ENCODE measurements around the gene ANXA6.
A peak's percentile ranks its signal among the peaks of the same experiment; 100 is the strongest.

ANXA6 gene

DNA sequence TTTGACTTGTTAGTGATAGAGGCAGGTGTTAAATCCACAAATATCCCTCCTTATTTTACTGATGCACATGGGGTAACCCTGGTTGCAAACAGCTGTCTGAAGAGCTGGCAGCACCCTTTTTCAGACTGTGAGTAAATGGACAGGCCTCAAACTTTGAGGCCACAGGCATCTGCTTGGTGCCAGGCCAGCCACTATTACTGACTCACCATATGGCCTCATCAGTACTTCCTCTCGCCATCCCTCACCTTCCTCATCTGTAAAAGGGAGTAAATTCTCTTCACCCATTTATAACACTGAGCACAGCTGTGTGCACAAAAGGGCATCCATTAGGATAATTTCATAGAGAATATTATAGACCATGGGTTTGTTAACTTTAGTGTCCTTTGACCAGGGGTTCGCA lies 64.8 kb downstream of the ANXA6 start:
- Mint-ChIP-seq H3K4me1 (peaks cover 50% of the 10 kb centered on the region), H3K27ac (no peak overlapping the region), H3K36me3 (ENCODE audit: low read depth) (no peaks in the 10 kb centered on the region), H3K4me3 (no peak overlapping the region), H3K9me3 (no peaks in the 10 kb centered on the region), H3K27me3 (ENCODE audit: low read depth, poor library complexity) (peaks cover 17% of the 10 kb centered on the region)
- DNase-seq, result no peak
- TF ChIP-seq, protein P1, sequence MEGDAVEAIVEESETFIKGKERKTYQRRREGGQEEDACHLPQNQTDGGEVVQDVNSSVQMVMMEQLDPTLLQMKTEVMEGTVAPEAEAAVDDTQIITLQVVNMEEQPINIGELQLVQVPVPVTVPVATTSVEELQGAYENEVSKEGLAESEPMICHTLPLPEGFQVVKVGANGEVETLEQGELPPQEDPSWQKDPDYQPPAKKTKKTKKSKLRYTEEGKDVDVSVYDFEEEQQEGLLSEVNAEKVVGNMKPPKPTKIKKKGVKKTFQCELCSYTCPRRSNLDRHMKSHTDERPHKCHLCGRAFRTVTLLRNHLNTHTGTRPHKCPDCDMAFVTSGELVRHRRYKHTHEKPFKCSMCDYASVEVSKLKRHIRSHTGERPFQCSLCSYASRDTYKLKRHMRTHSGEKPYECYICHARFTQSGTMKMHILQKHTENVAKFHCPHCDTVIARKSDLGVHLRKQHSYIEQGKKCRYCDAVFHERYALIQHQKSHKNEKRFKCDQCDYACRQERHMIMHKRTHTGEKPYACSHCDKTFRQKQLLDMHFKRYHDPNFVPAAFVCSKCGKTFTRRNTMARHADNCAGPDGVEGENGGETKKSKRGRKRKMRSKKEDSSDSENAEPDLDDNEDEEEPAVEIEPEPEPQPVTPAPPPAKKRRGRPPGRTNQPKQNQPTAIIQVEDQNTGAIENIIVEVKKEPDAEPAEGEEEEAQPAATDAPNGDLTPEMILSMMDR (IDR thresholded peaks at IDR 0.05), result no peak

DNA sequence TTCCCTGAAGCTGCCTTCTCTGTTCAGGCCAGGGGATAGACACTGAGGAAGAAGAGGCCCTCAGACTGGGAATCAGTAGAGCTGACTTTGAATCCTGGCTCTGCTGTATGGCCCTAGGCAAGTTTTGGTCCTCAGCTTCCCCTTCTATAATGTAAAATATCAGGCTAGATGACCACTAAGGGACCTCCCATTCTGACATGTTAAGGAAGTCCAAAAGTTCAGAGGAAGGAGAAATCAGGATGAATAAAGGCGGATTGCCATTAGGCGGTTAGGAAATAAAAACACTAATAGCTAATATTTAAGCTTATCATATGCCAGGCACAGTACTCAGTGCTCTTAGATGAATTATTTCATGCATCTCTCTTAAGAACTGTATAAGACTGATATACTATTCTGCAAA lies 67.9 kb downstream of the ANXA6 start:
- no peaks in the 10 kb centered on the region for H3K9me3 Mint-ChIP-seq
- TF ChIP-seq, protein P1 (IDR thresholded peaks at IDR 0.05), result no peak
- H3K27ac Mint-ChIP-seq, result no peak overlapping the region
- H3K4me1 Mint-ChIP-seq, result peaks cover 38% of the 10 kb centered on the region
- no peak overlapping the region for H3K4me3 Mint-ChIP-seq
- no peaks in the 10 kb centered on the region for H3K36me3 Mint-ChIP-seq (ENCODE audit: low read depth)
- no peak for DNase-seq
- peaks cover 17% of the 10 kb centered on the region for H3K27me3 Mint-ChIP-seq (ENCODE audit: low read depth, poor library complexity)

DNA sequence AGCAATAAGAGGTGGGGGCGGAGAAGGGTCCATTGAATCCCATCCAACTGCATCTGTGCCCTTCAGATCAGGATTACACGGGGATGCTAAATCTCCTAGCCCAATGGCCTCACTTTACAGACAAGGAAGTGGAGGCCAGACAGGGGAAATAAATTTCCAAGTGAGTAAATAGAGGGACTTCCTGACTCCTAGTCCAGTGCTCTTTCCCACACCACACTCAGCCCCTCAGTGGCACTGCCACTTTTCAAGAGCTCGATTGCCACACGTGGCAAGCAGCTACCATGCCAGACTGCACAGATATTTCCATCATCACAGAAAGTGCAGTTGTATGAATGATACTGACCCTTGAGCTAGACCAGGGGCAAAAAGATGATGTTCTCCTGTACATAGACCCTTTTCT lies 68.6 kb downstream of the ANXA6 start:
- Mint-ChIP-seq H3K27ac (no peak overlapping the region), H3K9me3 (no peaks in the 10 kb centered on the region), H3K4me3 (no peak overlapping the region), H3K27me3 (ENCODE audit: low read depth, poor library complexity) (peaks cover 17% of the 10 kb centered on the region), H3K4me1 (peaks cover 31% of the 10 kb centered on the region), H3K36me3 (ENCODE audit: low read depth) (no peaks in the 10 kb centered on the region)
- no peak for DNase-seq
- TF ChIP-seq, protein P1 (IDR thresholded peaks at IDR 0.05), result no peak

DNA sequence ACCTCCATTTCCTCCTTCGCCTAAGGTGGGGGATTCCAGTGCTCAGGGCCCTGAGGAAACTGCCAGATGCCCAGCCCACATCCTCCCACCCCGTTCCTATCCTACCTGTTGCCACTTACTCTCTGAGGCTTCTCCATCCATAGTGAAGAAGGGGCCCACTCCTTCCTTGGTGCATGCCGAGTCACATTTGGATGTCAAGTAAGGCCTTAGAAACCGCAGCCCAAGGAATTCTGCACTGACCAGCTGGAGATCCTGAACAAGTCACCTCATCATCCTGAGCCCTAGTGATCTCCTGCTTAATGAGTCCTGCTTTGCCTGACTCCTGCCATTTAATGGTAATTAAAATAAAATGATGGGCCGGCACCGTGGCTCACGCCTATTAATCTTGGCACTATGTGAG lies 70.1 kb downstream of the ANXA6 start:
- no peaks in the 10 kb centered on the region for H3K9me3 Mint-ChIP-seq
- no peaks in the 10 kb centered on the region for H3K36me3 Mint-ChIP-seq (ENCODE audit: low read depth)
- H3K27ac Mint-ChIP-seq, result no peak overlapping the region
- TF ChIP-seq, protein P1 (IDR thresholded peaks at IDR 0.05), result no peak
- DNase-seq, result no peak
- no peak overlapping the region for H3K4me3 Mint-ChIP-seq
- peaks cover 17% of the 10 kb centered on the region for H3K27me3 Mint-ChIP-seq (ENCODE audit: low read depth, poor library complexity)
- peaks cover 27% of the 10 kb centered on the region for H3K4me1 Mint-ChIP-seq

DNA sequence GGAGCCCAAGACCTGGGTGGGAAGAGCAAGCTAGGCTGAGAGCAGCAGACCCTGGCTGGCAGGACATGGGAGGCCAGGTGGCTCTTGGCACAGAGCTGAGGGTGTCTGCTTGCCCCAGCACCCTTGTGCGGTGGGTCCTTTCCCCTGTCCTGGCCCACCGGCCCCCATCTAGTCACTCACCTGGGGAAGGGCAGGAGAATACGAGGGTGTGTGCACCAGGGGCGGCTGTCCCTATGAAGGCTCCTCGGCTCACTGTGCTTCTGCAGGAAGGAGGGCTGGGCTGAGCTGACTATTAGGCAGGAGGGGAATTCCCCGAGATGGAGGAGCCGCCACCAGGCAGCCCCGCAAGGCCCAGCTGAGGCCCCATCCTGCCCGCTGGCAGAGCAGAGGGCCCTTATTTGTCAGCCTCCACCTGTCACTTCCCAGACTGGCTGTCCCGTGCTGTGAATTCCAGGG lies 70.6 kb downstream of the ANXA6 start:
- no peak for DNase-seq
- Mint-ChIP-seq H3K4me3 (no peak overlapping the region), H3K4me1 (peaks cover 32% of the 10 kb centered on the region), H3K9me3 (no peaks in the 10 kb centered on the region), H3K27ac (no peak overlapping the region), H3K36me3 (ENCODE audit: low read depth) (no peaks in the 10 kb centered on the region), H3K27me3 (ENCODE audit: low read depth, poor library complexity) (peaks cover 17% of the 10 kb centered on the region)
- TF ChIP-seq, protein P1 (IDR thresholded peaks at IDR 0.05), result no peak

DNA sequence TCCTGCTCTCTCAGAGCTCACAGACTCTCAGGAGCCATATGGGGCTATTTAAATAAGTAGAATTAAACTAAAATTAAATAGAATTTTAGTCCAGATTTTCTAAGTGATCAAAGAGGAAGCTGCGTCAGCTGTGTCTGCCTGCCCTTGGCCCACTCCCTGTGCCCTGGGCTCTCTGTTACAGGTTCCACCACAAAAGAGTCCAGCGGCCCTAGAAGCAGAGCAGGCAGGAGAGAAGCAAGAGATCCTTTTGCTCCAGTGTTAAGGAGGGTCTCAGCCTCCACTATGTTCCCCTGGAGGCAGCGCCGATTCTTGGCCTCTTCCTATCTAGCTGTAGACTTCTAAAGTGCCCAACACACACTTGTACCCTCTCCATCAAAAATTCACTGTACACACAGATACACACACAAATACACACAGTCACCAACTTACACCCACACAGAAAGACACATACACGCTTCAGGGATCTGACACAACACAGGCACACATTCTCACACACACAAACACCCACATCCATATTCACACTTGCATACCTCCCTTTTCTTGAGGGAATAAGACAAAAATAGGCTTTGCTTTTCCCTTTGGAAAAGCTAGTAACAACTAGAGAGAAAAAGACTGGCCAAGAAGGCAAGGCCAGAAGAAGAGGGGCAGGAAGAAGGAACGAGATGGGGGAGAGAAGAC lies 71.2 kb downstream of the ANXA6 start:
- H3K27me3 Mint-ChIP-seq (ENCODE audit: low read depth, poor library complexity), result peaks cover 15% of the 10 kb centered on the region
- peak overlapping the region; percentile 14 for H3K27ac Mint-ChIP-seq
- peaks cover 33% of the 10 kb centered on the region for H3K4me1 Mint-ChIP-seq
- H3K9me3 Mint-ChIP-seq, result no peaks in the 10 kb centered on the region
- TF ChIP-seq, protein P1 (IDR thresholded peaks at IDR 0.05), result no peak
- no peaks in the 10 kb centered on the region for H3K36me3 Mint-ChIP-seq (ENCODE audit: low read depth)
- H3K4me3 Mint-ChIP-seq, result no peak overlapping the region
- no peak for DNase-seq
